OCI-LY3 (cell line): ENCODE results near the gene SPTSSB.

Experiments used
- CTCF ChIP-seq: fragments of 200-600, 300-600 bp; sonication (generic); IDR thresholded peaks from 2 replicates; pipeline ENCODE4 v1.5.1; 2014; ENCODE audit warnings: antibody characterized with exemption, low read length, low read depth
- EZH2phosphoT487 ChIP-seq: fragments of 200-600 bp; shearing (Covaris generic); IDR thresholded peaks from 2 replicates; pipeline ENCODE4 v1.6.1; 2018; ENCODE audit warnings: antibody characterized with exemption, mixed run types, low read depth

GRCh38 chr3:161349529-161350312 lies 21.6 kb downstream of the SPTSSB start:
- no peak for TF ChIP-seq CTCF
- TF ChIP-seq EZH2phosphoT487, result no peak
